Measurements from ENCODE around the gene PPP1R12B.
"Not testable (repeated sequence)": the region's sequence is repeated elsewhere in the genome, so short reads cannot be mapped to it uniquely, and the experiment has no call there.

Gene PPP1R12B

GRCh38 chr1:202625416-202626360 is 277.2 kb downstream of the PPP1R12B start:
- in situ Hi-C loops (cut with MboI; ENCODE audit: low sequenced_read_pairs): no loop called here

- in situ Hi-C loops (cut with MboI; ENCODE audit: low sequenced_read_pairs): not testable (repeated sequence)
Measured at GRCh38 chr1:202627036-202627435, 278.5 kb downstream of the PPP1R12B start.

GRCh38 chr1:202627841-202628565 is 279.5 kb downstream of the PPP1R12B start:
- in situ Hi-C loops (cut with MboI; ENCODE audit: low sequenced_read_pairs): no loop called here

- in situ Hi-C loops (cut with MboI; ENCODE audit: low sequenced_read_pairs): no loop called here
Measured at GRCh38 chr1:202628646-202629215, 280.2 kb downstream of the PPP1R12B start.

- in situ Hi-C loops (cut with MboI; ENCODE audit: low sequenced_read_pairs): not testable (repeated sequence)
Measured at GRCh38 chr1:202629257-202629811, 280.8 kb downstream of the PPP1R12B start.

- in situ Hi-C loops (cut with MboI; ENCODE audit: low sequenced_read_pairs): not testable (repeated sequence)
Measured at GRCh38 chr1:202630096-202630495, 281.6 kb downstream of the PPP1R12B start.

- in situ Hi-C loops (cut with MboI; ENCODE audit: low sequenced_read_pairs): no loop called here
Measured at GRCh38 chr1:202630541-202630940, 282.0 kb downstream of the PPP1R12B start.

GRCh38 chr1:202631076-202631923 is 282.8 kb downstream of the PPP1R12B start:
- in situ Hi-C loops (cut with MboI; ENCODE audit: low sequenced_read_pairs): no loop called here

- in situ Hi-C loops (cut with MboI; ENCODE audit: low sequenced_read_pairs): no loop called here
Measured at GRCh38 chr1:202632241-202632640, 283.7 kb downstream of the PPP1R12B start.

- in situ Hi-C loops (cut with MboI; ENCODE audit: low sequenced_read_pairs): not testable (repeated sequence)
Measured at GRCh38 chr1:202636171-202636570, 287.7 kb downstream of the PPP1R12B start.

GRCh38 chr1:202637321-202638018 is 289.0 kb downstream of the PPP1R12B start:
- in situ Hi-C loops (cut with MboI; ENCODE audit: low sequenced_read_pairs): not testable (repeated sequence)

- in situ Hi-C loops (cut with MboI; ENCODE audit: low sequenced_read_pairs): no loop called here
Measured at GRCh38 chr1:202638019-202638700, 289.7 kb downstream of the PPP1R12B start.

- in situ Hi-C loops (cut with MboI; ENCODE audit: low sequenced_read_pairs): not testable (repeated sequence)
Measured at GRCh38 chr1:202638701-202639305, 290.3 kb downstream of the PPP1R12B start.

GRCh38 chr1:202639500-202639899 is 291.0 kb downstream of the PPP1R12B start:
- in situ Hi-C loops (cut with MboI; ENCODE audit: low sequenced_read_pairs): no loop called here

- in situ Hi-C loops (cut with MboI; ENCODE audit: low sequenced_read_pairs): no loop called here
Measured at GRCh38 chr1:202642212-202642611, 293.7 kb downstream of the PPP1R12B start.

Data from hTERT RPE-1 (cell line).